ENCODE results near the gene ZNF235.

GRCh38 chr19:44313231-44313630 is 8.4 kb upstream of the ZNF235 start:
- TF ChIP-seq, protein P1, sequence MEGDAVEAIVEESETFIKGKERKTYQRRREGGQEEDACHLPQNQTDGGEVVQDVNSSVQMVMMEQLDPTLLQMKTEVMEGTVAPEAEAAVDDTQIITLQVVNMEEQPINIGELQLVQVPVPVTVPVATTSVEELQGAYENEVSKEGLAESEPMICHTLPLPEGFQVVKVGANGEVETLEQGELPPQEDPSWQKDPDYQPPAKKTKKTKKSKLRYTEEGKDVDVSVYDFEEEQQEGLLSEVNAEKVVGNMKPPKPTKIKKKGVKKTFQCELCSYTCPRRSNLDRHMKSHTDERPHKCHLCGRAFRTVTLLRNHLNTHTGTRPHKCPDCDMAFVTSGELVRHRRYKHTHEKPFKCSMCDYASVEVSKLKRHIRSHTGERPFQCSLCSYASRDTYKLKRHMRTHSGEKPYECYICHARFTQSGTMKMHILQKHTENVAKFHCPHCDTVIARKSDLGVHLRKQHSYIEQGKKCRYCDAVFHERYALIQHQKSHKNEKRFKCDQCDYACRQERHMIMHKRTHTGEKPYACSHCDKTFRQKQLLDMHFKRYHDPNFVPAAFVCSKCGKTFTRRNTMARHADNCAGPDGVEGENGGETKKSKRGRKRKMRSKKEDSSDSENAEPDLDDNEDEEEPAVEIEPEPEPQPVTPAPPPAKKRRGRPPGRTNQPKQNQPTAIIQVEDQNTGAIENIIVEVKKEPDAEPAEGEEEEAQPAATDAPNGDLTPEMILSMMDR (IDR thresholded peaks at IDR 0.05; ENCODE audit: extremely low read depth in 1 of 2, insufficient read depth in 1 of 2, low read depth in 1 of 2, low read length in 2 of 2), result no peak
- no peak for TF ChIP-seq POLR2AphosphoS5 (IDR thresholded peaks at IDR 0.05; ENCODE audit: insufficient read depth, low read depth, low read length)
- TF ChIP-seq EZH2 (IDR thresholded peaks at IDR 0.05; ENCODE audit: borderline replicate concordance, low read depth, low read length, severe bottlenecking), result no peak
- TF ChIP-seq POLR2A (IDR thresholded peaks at IDR 0.05; ENCODE audit: low read depth, low read length), result no peak

Data from endothelial cell of umbilical vein (primary cell).